NCI-H446 (cell line): ENCODE results near the gene SSU72.
"Not testable (repeated sequence)": the region's sequence is repeated elsewhere in the genome, so short reads cannot be mapped to it uniquely, and the experiment has no call there.

Source experiments
- DNase-seq, 2 experiments: peaks; one replicate each; lab custom pipeline; 2025; lab: John Stamatoyannopoulos, UW

SSU72 gene

DNA sequence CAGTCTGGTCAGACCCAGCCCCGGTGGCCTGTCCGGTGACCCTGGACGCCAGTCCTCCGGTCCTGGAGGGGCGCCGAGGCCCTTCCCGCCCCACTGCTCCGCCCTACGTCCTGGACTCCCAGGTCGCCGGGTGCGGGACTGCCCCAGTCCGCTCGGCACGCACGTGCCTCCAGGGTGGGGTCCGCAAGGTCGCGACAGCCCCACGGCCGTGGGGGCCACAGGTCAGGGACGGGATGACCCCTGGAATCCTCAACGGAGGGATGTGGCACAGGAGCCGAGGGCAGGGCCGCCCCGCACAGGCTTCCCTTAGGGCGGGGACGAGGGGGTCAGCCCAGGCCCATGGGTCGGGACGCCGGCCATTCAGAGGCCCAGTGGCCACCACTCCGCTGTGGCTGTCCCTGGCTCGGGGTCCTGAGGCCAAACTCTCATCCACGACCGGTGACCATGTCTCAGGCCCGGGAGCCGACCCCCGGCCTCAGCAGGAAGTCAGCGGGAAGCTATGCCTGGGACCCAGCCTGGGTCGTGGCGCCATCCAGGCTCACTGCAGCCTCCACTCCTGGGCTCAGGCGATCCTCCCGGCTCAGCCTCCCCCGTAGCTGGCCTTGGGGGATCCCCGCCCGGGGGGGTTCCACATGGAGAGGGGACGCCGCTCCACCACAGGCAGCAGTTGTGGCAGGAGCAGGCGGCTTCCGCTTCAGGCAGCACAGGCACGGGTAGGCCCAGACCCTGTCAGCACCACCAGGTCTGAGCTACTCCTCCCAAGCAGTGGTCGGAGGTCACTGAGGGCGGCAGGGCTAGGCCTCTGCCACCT lies 33.6 kb downstream of the SSU72 start:
- no peak for DNase-seq

DNA sequence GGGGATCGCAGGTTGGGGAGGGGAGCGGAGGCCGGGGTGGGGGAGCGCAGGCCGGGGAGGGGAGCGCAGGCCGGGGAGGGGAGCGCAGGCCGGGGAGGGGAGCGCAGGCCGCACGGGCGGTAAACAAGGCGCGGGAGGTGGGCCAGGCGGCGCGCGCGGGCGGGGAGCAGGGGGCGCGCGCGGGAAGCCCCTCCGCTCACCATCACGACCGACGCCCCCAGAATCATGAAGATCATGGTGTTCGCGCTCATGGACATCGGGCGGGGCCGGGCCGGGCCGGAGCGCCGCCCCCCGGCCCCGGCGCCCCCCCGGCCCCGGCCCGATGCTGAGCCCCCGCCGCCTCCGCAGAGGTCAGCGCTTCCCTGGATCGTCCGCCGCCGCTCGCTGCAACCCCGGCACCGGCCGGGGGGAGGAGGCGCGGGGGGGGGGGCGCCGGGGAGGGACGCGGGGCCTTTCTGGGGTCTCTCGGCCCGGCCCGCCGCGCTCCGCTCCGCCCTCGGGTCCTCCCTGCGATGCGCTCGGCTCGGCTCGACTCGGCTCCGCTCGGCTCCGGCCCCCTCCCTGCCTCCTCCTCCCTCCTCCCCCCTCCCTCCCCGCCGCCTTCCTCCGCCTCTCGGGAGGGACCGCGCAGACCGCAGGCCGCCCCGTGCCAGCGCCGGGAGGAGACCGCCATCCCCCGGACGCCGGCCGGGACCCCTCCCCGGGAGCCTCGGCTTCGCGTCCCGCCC lies 34.4 kb downstream of the SSU72 start, which contains the start of gene TMEM240:
TSS of gene TMEM240 (minus strand) at position 535 of the 728 bp plus-strand sequence. CDS start at position 257, 278 bp downstream.
- DNase-seq = no peak

DNA sequence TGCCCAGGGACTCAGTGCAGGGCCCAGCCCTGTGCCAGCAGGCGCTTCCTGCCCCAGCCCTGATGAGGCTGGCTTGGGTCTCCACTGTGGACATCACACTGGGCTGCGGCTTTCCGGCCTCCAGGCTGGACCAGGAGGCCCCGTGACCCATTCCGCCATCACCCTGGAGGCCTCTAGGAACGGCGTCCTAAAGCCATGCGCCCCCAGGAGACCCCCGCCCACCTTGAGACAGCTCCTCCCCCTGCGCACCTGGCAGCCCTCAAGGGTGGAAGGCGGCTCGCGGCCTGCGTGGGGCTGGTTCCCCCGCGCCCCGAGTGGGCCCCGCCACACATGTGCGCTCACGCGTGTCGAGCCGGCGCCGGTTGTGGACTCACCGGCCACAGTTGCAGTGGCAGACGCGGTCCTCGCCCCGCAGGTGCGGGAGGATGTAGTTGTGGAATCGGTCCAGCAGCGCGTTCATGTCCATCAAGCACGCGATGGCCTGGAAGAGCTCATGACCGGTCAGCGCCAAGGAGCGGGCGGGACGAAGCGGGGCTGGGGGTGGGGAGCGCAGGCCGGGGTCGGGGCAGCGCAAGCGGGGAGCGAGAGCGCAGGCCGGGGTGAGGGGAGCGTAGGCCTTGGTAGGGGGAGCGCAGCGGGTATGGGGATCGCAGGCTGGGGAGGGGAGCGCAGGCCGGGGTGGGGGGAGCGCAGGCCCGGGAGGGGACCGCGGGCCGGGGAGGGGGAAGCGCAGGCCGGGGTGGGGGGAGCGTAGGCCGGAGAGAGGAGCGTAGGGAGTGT lies 35.2 kb downstream of the SSU72 start:
- DNase-seq = no peak

DNA sequence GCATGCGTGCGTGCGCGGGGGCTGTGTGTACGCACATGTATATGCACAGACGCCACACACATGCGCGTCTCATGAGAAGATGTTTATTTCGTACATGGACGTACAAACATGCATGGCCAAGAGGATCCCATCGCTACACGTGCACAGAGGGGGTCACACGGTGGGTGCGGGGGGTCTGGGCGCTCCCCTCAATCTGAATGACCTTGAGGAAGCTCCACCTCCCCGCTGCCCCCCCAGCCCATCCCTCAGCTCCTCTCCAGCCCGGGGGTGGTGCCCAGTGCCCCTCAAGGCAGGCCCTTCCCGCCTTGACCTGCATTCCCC lies 35.7 kb downstream of the SSU72 start:
- DNase-seq = no peak

DNA sequence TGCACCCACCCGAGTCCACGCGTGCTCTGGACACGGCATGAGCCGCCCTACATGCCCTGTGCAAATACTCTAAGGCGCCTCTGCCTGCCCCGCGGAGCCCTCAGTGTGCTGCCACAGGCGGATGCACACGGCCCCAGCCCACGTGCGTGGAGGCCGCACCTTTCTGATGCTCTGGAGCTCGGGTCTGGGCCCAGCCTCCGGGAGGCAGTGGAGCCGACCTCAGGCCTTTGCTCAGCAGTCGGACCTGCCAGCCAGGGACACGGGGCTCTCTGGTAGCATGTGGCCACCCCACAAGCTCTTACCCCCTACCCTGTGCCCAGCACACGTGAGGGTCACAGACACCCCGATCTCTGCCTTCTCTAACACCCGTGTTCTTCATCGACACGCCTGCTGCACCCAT lies 36.3 kb downstream of the SSU72 start:
- no peak for DNase-seq

DNA sequence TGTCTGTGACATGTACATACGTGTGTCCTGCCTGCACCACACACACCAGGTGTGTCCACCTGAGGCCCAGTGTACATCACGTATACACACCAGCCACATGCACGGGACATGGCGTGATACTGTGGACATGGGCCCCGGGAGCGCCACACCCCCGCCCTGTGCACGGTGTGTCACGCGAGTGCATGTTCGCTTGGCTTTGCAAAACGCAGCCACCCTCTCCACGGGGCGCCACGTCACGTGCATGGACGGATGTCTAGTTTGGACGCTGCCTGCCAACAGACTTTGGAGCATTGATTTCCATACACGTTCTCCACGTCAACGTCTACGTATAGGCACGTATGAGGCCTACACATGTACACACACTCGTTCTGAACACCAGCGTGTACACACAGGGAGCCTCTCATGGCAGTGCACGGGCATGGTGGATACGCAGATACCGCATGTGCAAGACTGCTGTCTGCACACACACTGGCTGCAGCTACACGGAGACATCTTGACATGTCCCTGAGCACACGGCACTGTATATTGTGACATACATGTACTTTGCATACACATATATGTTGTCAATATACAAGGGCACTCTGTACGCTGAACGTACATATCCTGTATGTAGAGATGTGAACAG lies 36.9 kb downstream of the SSU72 start:
- no peak for DNase-seq

DNA sequence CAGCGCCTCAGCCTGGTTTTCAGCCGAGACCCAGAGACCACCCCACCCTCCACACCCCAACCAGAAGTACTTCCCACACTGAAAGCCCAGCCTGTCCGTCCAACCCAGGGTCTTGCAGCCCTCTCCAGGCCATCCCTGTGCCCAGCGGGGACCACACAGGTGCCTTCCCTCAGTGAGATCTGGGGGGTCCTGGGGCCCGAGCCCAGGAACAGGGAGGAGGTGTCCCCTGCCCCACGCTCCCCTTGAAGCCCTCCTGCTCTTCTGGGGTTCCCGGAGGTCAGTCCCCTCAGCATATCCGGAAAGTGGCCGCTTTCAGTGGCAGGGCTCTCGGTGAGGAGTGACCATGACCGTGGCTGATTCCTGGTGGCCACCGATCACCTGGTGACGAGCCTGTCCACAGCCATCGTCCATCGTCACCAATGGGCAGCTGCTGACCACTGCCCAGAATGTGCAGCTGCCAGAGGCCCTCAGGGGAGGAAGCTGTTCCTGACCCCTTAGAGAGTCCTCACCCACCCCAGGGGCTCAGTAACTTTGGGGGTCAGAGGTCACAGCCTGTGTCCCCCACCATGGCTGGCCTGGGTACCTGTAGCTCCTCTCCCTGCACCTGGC lies 37.6 kb downstream of the SSU72 start:
- no peak for DNase-seq

DNA sequence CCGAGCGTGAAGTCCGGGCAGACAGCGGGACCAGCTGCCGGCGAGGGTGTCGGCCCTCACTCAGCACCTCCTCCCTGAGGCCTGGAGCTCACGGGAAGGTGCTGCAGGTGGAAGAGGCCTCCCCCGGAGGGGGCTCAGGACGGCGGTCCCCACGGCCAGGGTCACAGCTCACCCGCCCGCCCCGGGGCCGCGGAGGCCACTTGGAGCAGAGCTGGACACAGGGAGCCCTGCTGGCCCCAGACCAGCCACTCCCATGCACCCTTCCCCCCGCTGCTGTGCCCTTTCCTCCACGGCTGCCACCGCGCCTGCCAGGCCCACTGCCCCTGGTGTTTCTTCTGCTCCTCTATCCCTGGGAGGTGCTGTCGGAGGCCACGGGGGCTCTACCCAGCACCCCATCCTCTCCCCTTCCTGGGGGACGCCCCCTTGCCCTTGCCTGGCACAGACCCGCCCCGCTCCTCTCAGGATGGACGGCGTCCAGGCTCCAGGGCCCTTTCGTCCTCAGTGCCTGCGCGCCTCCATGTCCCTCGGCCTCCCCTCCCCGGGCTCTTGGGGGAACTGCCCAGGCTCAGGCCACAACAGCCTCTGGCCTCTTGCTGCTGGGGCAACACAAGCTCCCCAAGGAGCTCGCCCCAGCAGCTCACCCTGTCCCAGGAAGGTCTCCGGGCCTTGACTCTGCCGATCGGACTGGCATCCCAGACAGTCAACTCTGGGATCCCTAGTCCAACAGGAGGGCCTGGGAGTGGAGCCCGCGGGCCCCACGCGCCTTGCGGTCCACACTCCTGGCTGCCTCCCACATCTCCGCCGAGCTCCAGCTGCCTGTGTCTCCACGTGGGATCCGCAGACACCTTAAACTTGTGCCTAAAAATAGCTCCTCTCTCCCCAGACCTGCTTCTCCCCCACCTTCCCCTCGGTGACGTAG lies 38.4 kb downstream of the SSU72 start:
- DNase-seq = no peak

DNA sequence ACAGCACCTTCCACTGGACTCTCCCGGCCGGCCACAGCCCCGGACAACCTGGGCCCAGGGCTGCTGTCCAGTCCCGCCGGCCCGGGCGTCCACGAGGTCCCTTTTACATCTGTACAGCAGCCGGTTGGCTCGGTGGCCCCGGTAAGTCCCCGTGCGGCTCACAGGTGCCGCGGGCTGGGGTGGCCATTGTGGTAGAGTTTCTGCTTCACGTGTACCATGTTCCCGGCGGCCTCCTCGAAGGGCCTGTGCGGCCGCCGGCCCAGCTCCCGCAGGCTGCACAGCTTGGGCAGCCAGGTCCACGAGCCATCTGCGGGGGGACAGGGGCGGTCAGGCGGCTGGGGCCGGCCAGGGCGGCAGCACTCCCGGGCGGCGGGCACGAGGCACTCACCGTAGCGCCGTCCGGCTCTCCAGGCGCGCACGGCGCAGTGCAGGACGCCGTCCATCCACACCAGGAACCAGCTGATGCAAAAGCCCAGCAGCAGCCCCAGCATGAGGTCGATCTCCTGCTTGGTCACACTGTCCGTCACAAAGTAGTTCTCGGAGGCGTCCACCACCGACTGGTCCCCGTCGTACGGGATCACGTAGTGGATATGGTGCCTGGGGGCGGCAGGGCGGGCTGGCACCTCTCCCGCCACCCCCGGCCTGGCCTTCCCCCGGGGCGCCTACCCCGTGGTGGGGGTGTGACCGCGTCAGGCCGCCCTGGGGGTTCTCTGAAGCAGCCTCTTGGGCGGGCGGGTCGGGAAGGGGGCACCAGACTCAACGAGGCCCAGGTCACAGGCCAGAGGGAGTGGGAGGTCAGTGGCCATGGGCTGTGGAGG lies 39.3 kb downstream of the SSU72 start:
- DNase-seq = no peak

DNA sequence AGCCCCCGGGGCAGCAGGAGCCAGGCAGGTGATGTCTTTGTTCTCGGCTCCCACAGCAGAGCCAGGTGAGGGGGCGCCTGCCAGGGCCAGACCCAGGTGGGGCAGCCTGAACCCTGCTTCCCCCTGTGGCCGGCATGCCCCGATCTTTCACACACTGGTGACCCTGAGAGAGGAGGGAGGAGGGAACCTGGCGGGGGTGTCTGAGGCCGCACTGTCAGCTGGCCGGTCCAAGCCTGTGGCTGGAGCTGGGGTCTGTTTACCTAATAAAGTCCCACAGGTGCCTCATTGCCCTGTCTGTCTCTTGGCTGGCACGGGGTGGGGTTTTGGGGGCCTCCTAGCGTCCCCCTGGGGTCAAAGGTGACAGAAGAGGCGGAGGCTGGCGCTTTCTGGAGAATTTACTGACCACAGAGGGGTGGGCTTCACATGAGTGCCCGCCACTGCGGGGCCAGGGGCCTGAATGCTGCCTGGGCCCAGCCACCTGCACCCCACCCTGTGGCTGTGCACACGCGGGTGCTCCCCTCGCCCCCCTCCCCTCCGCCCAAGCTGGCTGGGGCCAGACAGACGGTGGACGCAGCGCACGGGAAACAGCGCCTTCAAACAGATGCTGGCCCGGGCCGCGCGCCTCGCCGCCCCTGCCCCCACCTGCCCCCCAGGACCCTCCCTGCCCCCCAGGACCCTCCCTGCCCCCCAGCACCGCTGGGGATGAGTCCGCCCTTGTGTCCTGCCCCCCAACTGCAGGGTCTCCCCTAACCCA lies 40.1 kb downstream of the SSU72 start:
- no peak for DNase-seq

DNA sequence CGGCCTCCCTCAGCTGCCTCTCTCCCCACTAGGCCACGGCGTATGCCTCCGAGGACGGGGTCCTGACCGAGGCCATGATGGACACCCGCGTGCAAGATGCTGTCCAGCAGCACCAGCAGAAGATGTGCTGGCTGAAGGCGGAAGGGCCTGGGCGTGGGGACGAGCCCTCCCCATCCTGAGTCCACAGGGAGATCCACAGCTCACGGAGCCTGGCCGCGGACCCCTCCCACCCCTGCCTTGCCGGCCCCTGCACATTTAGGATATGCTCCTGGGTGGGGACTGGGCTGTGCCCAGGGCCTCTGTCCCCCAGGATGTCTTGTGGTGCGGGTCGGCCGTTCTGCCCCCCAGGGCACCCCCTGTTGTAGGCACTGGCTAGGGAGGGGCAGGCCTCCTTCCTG lies 40.8 kb downstream of the SSU72 start:
- not testable (repeated sequence) for DNase-seq

DNA sequence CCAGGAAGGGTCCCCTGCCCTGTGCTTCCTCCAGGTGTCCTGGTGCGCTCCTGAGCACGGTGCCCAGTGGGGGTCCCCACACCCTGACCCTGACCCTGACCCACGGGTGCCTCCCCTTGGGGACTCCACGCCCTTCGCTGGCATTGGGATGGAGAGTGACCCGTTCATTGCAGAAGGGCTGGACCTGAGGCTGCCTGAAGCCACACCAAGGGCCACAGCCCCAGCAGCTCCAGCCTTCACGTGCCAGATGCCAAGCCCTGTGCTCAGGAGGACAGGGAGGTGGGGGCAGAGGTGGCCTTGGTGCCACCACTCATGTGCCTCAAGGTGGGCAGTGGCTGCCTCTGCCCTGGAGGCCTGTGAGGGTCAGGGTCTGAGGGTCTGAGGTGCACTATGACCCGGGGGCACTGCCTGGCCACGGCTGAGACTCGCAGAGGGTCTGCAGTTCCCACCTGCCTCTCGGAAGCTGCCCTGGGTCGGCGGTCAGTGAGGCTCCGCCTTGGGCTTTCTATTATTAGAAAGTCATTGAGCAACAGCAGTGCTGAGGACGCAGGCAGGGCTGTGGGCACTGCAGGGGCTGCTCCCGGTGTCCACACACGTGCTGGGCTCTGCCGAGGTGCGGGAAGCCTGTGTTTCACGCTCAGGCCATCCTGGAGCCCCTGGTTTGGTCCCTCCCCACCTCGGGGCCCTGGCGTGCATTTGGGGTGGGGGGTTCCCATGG lies 41.3 kb downstream of the SSU72 start:
- DNase-seq = not testable (repeated sequence)

DNA sequence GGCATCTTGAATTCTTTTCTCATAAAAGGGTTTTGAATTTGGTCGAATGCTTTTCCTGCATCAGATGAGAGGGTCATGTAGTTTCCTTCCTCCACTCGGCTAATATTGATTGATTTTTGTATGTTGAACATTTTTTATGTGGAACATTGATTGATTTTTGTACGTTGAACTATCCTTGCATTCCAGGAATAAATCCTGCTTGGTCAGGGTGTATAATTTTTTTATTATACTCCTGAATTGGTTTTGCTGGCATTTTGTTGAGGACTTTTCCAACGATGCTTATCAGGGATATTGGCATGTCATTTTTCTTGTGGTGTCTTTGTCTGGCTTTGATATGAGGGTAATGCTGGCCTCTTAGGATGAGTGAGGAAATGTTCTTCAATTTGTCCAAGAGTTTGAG lies 42.7 kb downstream of the SSU72 start:
- DNase-seq = no peak

DNA sequence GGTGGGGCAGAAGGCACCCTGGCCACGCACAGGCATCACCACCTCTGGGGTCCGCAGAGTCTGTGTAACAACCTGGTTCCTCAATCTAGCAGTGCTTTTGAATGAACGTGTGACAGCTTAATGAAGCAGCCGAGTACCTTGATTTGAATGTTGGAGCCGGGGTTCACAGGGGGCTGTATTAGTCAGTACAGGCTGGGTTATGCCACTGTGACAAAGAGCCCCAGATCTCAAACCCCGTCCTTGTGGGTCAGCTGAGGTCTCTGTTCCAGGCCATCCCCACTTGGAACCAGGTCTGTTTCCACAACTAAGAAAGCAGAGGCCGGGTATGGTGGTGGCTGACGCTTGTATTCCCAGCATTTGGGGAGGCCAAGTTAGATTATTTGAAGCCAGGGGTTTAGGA lies 44.7 kb downstream of the SSU72 start:
- no peak for DNase-seq

DNA sequence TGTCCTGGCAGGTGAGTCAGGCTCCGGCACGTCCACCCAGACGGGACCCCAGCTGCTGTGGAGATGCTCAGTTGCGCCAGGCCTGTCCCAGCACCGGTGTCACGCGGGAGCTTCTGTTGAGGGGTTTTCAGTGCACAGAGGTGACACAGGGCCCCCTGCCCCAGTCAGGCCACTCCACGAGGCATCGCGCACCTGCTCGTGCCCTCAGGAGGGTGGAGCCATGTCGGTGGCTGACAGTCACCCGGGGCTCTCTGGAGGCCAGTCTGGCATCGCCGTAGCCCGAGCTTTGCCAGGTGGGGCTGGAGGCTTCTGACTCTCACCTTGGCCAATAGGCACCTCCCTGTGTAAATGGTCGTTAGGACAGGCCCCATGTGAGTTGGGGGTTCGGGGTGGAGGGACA lies 45.3 kb downstream of the SSU72 start:
- no peak for DNase-seq

DNA sequence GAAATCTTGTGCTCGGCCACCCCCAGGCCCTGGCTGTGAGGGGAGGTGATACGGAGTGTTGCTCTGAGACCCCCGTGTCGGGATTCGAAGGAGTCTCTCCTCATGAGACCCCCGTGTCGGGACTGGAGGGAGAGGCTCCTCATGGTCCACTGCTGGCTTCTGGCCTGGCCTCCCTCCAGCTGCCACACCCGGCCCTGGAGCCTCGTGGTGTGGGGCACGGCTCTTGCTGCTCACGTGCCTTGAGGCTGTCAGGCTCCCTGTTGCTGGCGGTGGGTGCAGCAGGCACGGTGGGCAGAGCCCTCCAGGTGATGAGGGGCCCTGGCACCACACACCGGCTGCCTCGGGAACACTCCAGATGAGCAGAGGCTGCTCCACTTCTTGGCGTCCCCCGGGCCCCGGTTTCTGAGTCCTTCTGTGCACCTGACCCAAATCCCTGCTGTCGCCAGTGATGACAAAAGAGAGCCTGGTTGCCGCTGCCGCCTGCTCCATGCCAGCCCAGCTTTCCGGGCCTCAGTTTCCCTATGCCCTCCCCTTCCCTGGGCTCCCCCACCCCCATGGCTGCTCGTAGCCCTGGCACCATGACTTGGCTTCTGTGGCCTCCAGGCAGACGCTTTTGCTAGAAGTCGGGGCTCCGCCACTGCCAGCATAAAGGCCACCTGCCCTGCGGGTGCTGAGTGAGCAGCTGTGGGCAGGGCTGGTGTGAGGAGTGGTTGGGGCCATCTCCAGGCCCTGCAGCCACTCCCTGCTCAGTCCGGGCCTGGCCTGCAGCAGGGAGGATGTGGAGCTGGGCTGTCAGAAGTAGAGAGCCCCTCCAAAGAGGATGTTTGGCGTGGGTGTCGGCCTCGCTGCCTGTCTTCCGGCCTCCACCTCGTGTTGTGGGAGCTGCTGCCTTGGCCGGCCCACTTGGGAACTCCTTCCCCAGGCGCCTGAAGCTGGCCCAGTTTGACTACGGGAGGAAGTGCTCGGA lies 46.1 kb downstream of the SSU72 start:
- DNase-seq = no peak

DNA sequence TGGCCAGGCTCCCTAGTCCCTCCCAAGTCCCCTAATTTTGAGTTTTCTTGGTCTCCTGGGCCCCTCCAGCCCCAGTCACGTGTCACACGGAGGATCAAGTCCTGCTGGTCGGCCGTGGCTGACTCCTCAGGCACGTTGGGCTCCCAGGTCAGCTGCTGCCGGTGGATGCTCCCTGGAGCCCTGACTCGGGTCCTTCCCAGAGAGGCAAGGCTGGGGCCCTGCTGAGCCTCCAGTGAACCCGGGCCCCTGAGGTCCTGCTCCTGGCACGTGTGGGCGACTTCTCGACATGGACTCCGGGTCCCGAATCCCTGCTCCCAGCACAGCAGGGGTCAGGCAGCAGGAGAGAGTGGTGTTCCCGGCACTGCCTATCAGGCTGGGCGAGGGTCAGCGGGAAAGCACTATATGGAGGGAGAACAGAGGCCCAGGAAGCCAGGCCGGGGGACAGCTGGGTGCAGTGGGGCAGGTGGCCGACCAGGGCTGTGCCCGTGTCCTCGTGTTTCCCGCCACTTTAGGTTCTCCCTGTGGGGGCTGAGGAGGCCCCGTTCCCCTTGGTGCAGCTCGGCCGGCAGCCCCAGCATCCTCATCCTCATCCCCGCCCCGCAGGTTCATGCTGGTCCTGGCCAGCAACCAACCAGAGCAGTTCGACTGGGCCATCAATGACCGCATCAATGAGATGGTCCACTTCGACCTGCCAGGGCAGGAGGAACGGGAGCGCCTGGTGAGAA lies 47.4 kb downstream of the SSU72 start:
- DNase-seq = no peak
